Measurements from ENCODE around the gene CCDC195. TPM values are rescaled to one million over a fixed set of nuclear protein-coding genes. Genes with fewer than 3 reads are reported as not detected.

Gene CCDC195
- total and polyA plus RNA-seq, 5 donors from 2014 or later: not detected

Other genes starting within 250 kb of the CCDC195 start
- gene CUL3, start 131.0 kb downstream of the CCDC195 start, total RNA-seq: 139 TPM
- 10 to 100 TPM; 26.1 to 47.9 (median 37.0) TPM for gene CUL3, start 131.0 kb downstream of the CCDC195 start, polyA plus RNA-seq